ENCODE data around the gene HMGN4. TPM values are rescaled to one million over a fixed set of nuclear protein-coding genes. Genes with fewer than 3 reads are reported as not detected.
"Not testable (repeated sequence)": the region's sequence is repeated elsewhere in the genome, so short reads cannot be mapped to it uniquely, and the experiment has no call there.

HMGN4 gene
- total RNA-seq, 1 donor from 2014 or later, result 81.8 TPM

GRCh38 chr6:26502626-26503025, 35.5 kb upstream of the HMGN4 start:
- Mint-ChIP-seq H3K4me3 (no peak overlapping the region), H3K27me3 (ENCODE audit: insufficient read depth, low read depth) (peaks cover 29% of the 10 kb centered on the region), H3K9me3 (no peaks in the 10 kb centered on the region), H3K36me3 (no peaks in the 10 kb centered on the region), H3K27ac (no peak overlapping the region), H3K4me1 (peaks cover 8% of the 10 kb centered on the region)
- H3K9me3 ChIP-seq (ENCODE audit: low read depth), result no peaks in the 10 kb centered on the region
- H3K27me3 ChIP-seq, result peaks cover 63% of the 10 kb centered on the region
- H4K20me1 ChIP-seq (ENCODE audit: low read depth), result no peaks in the 10 kb centered on the region
- TF ChIP-seq CTCF (IDR thresholded peaks at IDR 0.05) (no peak), EZH2phosphoT487 (IDR thresholded peaks at IDR 0.05) (no peak), EZH2 (IDR thresholded peaks at IDR 0.05) (no peak)
- no peak overlapping the region for H3K4me3 ChIP-seq
- H3K27ac ChIP-seq, result no peak overlapping the region
- DNase-seq (ENCODE audit: low spot score), result no peak
- H3K4me1 ChIP-seq, result peaks cover 14% of the 10 kb centered on the region
- H3K79me2 ChIP-seq (ENCODE audit: low read depth), result no peaks in the 10 kb centered on the region
- no peak overlapping the region for H2AFZ ChIP-seq (replicated peaks)
- no peaks in the 10 kb centered on the region for H3F3A ChIP-seq (ENCODE audit: low read depth)
- no peak overlapping the region for H3K9ac ChIP-seq
- H3K4me2 ChIP-seq, result no peak overlapping the region
- H3K36me3 ChIP-seq, result no peaks in the 10 kb centered on the region

GRCh38 chr6:26507658-26508057, 30.5 kb upstream of the HMGN4 start:
- H3K4me3 Mint-ChIP-seq, result no peak overlapping the region
- no peak overlapping the region for H3K27ac Mint-ChIP-seq

GRCh38 chr6:26511033-26511432, 27.1 kb upstream of the HMGN4 start:
- not testable (repeated sequence) for H3F3A ChIP-seq (ENCODE audit: low read depth); H2AFZ ChIP-seq (replicated peaks); H3K27ac ChIP-seq; H3K4me3 Mint-ChIP-seq; H3K79me2 ChIP-seq (ENCODE audit: low read depth); H4K20me1 ChIP-seq (ENCODE audit: low read depth); H3K9me3 ChIP-seq (ENCODE audit: low read depth); DNase-seq (ENCODE audit: low spot score); H3K9me3 Mint-ChIP-seq; H3K27ac Mint-ChIP-seq; H3K4me2 ChIP-seq; H3K36me3 Mint-ChIP-seq; H3K36me3 ChIP-seq; H3K4me1 Mint-ChIP-seq; H3K27me3 Mint-ChIP-seq (ENCODE audit: insufficient read depth, low read depth); H3K4me1 ChIP-seq; H3K9ac ChIP-seq; H3K27me3 ChIP-seq; H3K4me3 ChIP-seq

More at GRCh38 chr6:26507658-26508057, 30.5 kb upstream of the HMGN4 start:
- Histone ChIP-seq H3K4me3 (no peak overlapping the region), H3K9me3 (ENCODE audit: low read depth) (no peaks in the 10 kb centered on the region), H3K4me2 (no peak overlapping the region), H3K79me2 (ENCODE audit: low read depth) (no peaks in the 10 kb centered on the region), H3K9ac (no peak overlapping the region), H3K27ac (no peak overlapping the region), H3F3A (ENCODE audit: low read depth) (no peaks in the 10 kb centered on the region), H3K4me1 (no peaks in the 10 kb centered on the region), H3K27me3 (peaks cover 25% of the 10 kb centered on the region), H4K20me1 (ENCODE audit: low read depth) (no peaks in the 10 kb centered on the region), H3K36me3 (no peaks in the 10 kb centered on the region), H2AFZ (replicated peaks) (no peak overlapping the region)
- H3K27me3 Mint-ChIP-seq (ENCODE audit: insufficient read depth, low read depth), result peaks cover 12% of the 10 kb centered on the region
- no peaks in the 10 kb centered on the region for H3K36me3 Mint-ChIP-seq
- H3K4me1 Mint-ChIP-seq, result no peaks in the 10 kb centered on the region
- DNase-seq (ENCODE audit: low spot score), result no peak
- TF ChIP-seq EZH2 (IDR thresholded peaks at IDR 0.05) (no peak), CTCF (IDR thresholded peaks at IDR 0.05) (no peak), EZH2phosphoT487 (IDR thresholded peaks at IDR 0.05) (no peak)
- no peaks in the 10 kb centered on the region for H3K9me3 Mint-ChIP-seq

GRCh38 chr6:26514984-26515383, 23.2 kb upstream of the HMGN4 start:
- H3K36me3 Mint-ChIP-seq, result no peaks in the 10 kb centered on the region
- no peak overlapping the region for H3K4me3 ChIP-seq
- no peaks in the 10 kb centered on the region for H3K79me2 ChIP-seq (ENCODE audit: low read depth)
- no peak for DNase-seq (ENCODE audit: low spot score)
- H3K27me3 Mint-ChIP-seq (ENCODE audit: insufficient read depth, low read depth), result peaks cover 10% of the 10 kb centered on the region
- no peak overlapping the region for H3K27ac ChIP-seq
- no peak overlapping the region for H3K4me3 Mint-ChIP-seq
- no peak overlapping the region for H3K9ac ChIP-seq
- H2AFZ ChIP-seq (replicated peaks), result no peak overlapping the region
- H3K9me3 ChIP-seq (ENCODE audit: low read depth), result no peaks in the 10 kb centered on the region
- H3K27ac Mint-ChIP-seq, result no peak overlapping the region
- no peaks in the 10 kb centered on the region for H3K9me3 Mint-ChIP-seq
- no peaks in the 10 kb centered on the region for H3K27me3 ChIP-seq
- H3K4me1 Mint-ChIP-seq, result peaks cover 3% of the 10 kb centered on the region
- no peak overlapping the region for H3K4me2 ChIP-seq
- TF ChIP-seq EZH2phosphoT487 (IDR thresholded peaks at IDR 0.05), result no peak
- TF ChIP-seq EZH2 (IDR thresholded peaks at IDR 0.05), result no peak
- TF ChIP-seq CTCF (IDR thresholded peaks at IDR 0.05), result no peak
- peaks cover 2% of the 10 kb centered on the region for H3F3A ChIP-seq (ENCODE audit: low read depth)
- no peaks in the 10 kb centered on the region for H4K20me1 ChIP-seq (ENCODE audit: low read depth)
- peaks cover under 1% of the 10 kb centered on the region for H3K4me1 ChIP-seq
- H3K36me3 ChIP-seq, result no peaks in the 10 kb centered on the region

All from neural progenitor cell (in vitro differentiated cells).